Measurements from ENCODE around the gene ACSBG1. TPM values are rescaled to one million over a fixed set of nuclear protein-coding genes. Genes with fewer than 3 reads are reported as not detected.

The ACSBG1 gene
- polyA plus RNA-seq, 1 experiment, result not detected

DNA sequence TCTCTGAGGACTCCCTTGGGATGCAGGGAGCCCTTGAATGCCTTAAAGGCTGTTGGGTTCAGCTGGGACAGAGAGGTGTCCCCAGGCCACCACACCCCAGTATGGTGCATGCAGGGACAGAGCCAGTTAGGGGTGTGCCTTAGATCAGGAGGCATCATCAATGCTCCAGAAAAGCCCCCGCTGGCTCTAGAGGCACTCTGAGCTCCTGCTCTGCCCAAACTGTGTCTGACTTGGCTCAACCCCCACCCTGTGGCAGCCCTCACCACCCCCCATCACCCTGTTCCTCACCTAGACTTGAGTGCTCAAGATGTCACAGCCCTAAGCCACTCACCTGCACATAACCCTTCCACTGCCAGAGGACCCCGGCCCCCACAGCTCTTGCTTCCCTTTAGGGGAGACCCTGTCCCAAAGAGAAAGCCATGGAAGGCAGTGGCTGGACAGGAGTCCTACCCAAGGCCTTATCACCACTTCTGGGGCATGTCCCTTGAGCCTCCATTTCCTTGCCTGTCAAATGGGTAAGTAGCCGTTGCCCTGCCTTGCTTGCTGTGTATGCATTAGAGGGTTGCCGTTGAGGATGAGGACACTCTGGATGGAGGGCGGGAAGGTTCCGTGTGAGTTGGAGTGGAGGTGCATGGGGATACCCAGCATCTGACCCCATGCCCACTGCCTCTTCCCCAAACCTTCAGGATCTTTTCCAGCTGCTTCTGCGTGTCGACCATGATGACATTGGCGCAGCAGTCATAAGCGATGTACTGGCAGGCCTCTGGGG lies 41.4 kb downstream of the ACSBG1 start:
- POLR2A ChIA-PET, result no interaction called here

DNA sequence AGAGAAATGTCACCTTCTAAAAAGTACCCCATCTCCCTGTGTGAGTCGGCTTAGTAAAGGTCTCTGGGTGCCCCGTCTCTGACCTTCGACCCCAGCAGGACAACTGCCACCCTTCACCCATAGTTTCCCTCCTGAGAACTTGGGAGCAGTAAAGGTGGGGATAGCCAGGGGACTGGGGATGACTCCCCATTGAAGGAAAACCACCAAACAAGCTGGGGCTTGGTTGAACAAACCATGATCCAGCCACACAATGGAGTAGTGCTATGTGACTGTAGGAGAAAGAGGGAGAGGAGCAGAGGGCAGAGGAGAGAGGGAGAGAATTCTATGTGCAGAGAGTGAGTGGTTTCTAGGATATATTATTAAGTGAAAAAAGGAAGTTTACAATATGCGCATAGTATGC lies 51.5 kb downstream of the ACSBG1 start:
- H3K9me3 ChIP-seq (ENCODE audit: control insufficient read depth, insufficient read depth, low read length), result peaks cover 4% of the 10 kb centered on the region; the same call in 1 of the 2 replicates
- TF ChIP-seq, protein P1, sequence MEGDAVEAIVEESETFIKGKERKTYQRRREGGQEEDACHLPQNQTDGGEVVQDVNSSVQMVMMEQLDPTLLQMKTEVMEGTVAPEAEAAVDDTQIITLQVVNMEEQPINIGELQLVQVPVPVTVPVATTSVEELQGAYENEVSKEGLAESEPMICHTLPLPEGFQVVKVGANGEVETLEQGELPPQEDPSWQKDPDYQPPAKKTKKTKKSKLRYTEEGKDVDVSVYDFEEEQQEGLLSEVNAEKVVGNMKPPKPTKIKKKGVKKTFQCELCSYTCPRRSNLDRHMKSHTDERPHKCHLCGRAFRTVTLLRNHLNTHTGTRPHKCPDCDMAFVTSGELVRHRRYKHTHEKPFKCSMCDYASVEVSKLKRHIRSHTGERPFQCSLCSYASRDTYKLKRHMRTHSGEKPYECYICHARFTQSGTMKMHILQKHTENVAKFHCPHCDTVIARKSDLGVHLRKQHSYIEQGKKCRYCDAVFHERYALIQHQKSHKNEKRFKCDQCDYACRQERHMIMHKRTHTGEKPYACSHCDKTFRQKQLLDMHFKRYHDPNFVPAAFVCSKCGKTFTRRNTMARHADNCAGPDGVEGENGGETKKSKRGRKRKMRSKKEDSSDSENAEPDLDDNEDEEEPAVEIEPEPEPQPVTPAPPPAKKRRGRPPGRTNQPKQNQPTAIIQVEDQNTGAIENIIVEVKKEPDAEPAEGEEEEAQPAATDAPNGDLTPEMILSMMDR (IDR thresholded peaks at IDR 0.05; ENCODE audit: low read depth, low read length), result no peak
- CTCF ChIA-PET, result no interaction called here
- H3K4me3 ChIP-seq (ENCODE audit: low read depth, low read length), result no peak overlapping the region
- DNase-seq (ENCODE audit: low read depth, low spot score), result no peak
- no peak overlapping the region for H3K27ac ChIP-seq (ENCODE audit: low read depth, low read length)
- POLR2A ChIA-PET, result no interaction called here
- H3K27me3 ChIP-seq (ENCODE audit: control insufficient read depth, insufficient read depth, low read length), result peaks cover 10% of the 10 kb centered on the region

More for the DNA sequence above, 41.4 kb downstream of the ACSBG1 start:
- Histone ChIP-seq H3K27me3 (ENCODE audit: control insufficient read depth, insufficient read depth, low read length) (peaks cover 9% of the 10 kb centered on the region), H3K27ac (ENCODE audit: low read depth, low read length) (no peak overlapping the region), H3K9me3 (ENCODE audit: control insufficient read depth, insufficient read depth, low read length) (no peaks in the 10 kb centered on the region), H3K4me3 (ENCODE audit: low read depth, low read length) (no peak overlapping the region)
- TF ChIP-seq, protein P1 (IDR thresholded peaks at IDR 0.05; ENCODE audit: low read depth, low read length), result no peak
- CTCF ChIA-PET, result no interaction called here
- no peak for DNase-seq (ENCODE audit: low read depth, low spot score)

DNA sequence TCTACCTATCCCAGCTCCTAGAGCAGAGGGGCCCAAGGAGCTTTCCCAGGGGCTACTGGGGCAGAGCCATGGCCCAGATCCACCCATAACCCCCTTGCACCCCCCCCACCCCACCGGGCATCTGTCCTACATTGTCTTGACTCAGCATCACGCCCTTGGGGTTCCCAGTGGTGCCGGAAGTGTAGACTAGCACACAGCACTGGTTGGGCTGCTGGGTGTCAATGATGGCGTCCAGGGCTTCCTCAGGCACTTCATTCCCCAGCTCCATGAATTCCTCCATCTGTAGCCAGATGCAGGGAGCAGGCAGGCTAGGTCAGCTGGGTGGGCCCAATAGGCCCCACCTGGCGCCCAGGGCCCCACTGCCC lies 52.0 kb downstream of the ACSBG1 start:
- no peak overlapping the region for H3K4me3 ChIP-seq (ENCODE audit: low read depth, low read length)
- no peak overlapping the region for H3K27ac ChIP-seq (ENCODE audit: low read depth, low read length)
- TF ChIP-seq, protein P1 (IDR thresholded peaks at IDR 0.05; ENCODE audit: low read depth, low read length), result no peak
- ChIA-PET CTCF (no interaction called here), POLR2A (no interaction called here)
- H3K9me3 ChIP-seq (ENCODE audit: control insufficient read depth, insufficient read depth, low read length), result peaks cover 4% of the 10 kb centered on the region; the same call in 1 of the 2 replicates
- H3K27me3 ChIP-seq (ENCODE audit: control insufficient read depth, insufficient read depth, low read length), result peaks cover 14% of the 10 kb centered on the region
- DNase-seq (ENCODE audit: low read depth, low spot score), result no peak

DNA sequence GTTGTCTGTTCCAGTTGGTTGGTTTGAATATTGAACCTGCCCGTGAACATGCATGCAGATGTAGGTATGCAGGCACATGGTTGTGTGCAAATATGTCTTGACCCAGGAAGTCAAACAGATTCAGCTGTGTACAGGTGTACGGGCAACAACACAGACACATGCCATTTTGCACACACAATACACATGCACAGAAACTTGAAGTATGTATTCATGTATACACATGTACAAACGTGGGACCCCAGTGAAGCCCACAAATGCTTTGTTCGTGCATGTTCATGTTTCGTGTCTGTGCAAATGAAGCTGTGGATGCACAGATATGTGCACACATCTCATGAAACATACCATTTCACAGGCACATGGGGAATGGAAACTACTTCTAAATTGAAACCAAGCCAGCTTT lies 54.5 kb downstream of the ACSBG1 start:
- H3K4me3 ChIP-seq (ENCODE audit: low read depth, low read length), result no peak overlapping the region
- ChIA-PET CTCF (no interaction called here), POLR2A (no interaction called here)
- no peak for DNase-seq (ENCODE audit: low read depth, low spot score)
- H3K9me3 ChIP-seq (ENCODE audit: control insufficient read depth, insufficient read depth, low read length), result peaks cover 4% of the 10 kb centered on the region; the same call in 1 of the 2 replicates
- H3K27me3 ChIP-seq (ENCODE audit: control insufficient read depth, insufficient read depth, low read length), result peaks cover 14% of the 10 kb centered on the region
- TF ChIP-seq, protein P1 (IDR thresholded peaks at IDR 0.05; ENCODE audit: low read depth, low read length), result no peak
- H3K27ac ChIP-seq (ENCODE audit: low read depth, low read length), result no peak overlapping the region

DNA sequence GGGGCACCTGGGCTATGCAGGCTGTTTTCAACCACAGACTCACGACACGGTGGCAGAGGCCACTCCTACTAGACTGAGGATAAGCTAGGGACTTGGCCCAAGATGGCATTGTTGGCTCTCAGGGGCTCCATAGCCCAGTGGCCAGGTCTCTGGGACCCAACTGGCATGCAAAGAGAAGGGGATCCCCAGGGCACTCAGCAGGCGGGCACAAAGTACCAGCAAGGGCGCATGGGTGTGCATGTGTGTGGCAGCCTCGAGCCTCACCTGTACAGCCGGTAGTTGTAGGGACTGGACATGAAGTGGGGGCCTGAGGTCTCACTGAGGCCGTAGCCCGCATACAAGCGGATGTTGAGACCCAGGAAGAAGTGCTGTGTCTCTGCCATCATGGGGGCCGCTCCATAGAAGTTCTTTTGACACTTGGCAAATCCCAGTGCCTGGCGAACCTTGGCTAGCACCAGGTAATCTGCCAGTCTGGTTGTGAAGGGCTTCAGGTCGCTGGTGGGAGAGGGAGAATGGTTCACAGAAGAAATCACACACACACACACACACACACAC lies 55.0 kb downstream of the ACSBG1 start:
- H3K9me3 ChIP-seq (ENCODE audit: control insufficient read depth, insufficient read depth, low read length), result no peaks in the 10 kb centered on the region; the same call in 1 of the 2 replicates
- TF ChIP-seq, protein P1 (IDR thresholded peaks at IDR 0.05; ENCODE audit: low read depth, low read length), result no peak
- H3K4me3 ChIP-seq (ENCODE audit: low read depth, low read length), result no peak overlapping the region
- POLR2A ChIA-PET, result no interaction called here
- H3K27me3 ChIP-seq (ENCODE audit: control insufficient read depth, insufficient read depth, low read length), result peaks cover 11% of the 10 kb centered on the region
- CTCF ChIA-PET, result no interaction called here
- no peak for DNase-seq (ENCODE audit: low read depth, low spot score)
- no peak overlapping the region for H3K27ac ChIP-seq (ENCODE audit: low read depth, low read length)
